ENCODE data around the gene HNRNPLL. TPM values are rescaled to one million over a fixed set of nuclear protein-coding genes. Genes with fewer than 3 reads are reported as not detected.

The HNRNPLL gene
- total and polyA plus RNA-seq, 2 of the 8 experiments (the other 6 are each of a cell fraction or from before 2014, with no cell fraction given) = 18.6 to 69.3 TPM

DNA sequence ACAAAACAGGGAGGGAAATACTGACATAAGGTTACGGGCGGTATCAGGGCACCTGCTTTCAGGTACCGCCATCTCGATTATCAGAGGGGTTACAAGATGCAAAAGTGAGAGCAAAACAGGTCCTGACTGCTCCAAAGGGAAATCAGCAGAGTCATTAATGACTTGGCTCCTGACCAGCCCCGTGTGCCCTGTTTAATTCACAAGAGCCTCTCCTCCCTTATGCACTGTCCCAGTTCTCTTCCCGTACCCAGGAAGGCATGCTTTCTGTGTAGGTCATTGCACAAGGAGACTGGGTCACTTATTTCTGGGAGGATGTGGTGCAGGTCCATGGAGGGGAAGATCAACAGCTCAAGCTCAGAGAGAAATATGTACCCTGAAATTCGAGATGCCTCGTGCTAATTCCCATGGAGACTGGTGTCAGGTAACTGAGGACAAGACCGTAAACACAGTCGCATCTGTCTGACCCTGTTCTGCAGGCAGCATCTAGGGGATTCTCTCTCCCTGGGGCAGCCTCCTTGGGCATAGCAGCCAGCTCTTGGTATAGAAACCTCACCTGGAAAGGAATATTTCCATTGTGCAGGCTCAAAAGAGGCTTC lies 79.9 kb downstream of the HNRNPLL start (continued):
- TF ChIP-seq, protein P1, sequence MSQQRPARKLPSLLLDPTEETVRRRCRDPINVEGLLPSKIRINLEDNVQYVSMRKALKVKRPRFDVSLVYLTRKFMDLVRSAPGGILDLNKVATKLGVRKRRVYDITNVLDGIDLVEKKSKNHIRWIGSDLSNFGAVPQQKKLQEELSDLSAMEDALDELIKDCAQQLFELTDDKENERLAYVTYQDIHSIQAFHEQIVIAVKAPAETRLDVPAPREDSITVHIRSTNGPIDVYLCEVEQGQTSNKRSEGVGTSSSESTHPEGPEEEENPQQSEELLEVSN (IDR thresholded peaks at IDR 0.05) = no peak
- TF ChIP-seq, protein P2, sequence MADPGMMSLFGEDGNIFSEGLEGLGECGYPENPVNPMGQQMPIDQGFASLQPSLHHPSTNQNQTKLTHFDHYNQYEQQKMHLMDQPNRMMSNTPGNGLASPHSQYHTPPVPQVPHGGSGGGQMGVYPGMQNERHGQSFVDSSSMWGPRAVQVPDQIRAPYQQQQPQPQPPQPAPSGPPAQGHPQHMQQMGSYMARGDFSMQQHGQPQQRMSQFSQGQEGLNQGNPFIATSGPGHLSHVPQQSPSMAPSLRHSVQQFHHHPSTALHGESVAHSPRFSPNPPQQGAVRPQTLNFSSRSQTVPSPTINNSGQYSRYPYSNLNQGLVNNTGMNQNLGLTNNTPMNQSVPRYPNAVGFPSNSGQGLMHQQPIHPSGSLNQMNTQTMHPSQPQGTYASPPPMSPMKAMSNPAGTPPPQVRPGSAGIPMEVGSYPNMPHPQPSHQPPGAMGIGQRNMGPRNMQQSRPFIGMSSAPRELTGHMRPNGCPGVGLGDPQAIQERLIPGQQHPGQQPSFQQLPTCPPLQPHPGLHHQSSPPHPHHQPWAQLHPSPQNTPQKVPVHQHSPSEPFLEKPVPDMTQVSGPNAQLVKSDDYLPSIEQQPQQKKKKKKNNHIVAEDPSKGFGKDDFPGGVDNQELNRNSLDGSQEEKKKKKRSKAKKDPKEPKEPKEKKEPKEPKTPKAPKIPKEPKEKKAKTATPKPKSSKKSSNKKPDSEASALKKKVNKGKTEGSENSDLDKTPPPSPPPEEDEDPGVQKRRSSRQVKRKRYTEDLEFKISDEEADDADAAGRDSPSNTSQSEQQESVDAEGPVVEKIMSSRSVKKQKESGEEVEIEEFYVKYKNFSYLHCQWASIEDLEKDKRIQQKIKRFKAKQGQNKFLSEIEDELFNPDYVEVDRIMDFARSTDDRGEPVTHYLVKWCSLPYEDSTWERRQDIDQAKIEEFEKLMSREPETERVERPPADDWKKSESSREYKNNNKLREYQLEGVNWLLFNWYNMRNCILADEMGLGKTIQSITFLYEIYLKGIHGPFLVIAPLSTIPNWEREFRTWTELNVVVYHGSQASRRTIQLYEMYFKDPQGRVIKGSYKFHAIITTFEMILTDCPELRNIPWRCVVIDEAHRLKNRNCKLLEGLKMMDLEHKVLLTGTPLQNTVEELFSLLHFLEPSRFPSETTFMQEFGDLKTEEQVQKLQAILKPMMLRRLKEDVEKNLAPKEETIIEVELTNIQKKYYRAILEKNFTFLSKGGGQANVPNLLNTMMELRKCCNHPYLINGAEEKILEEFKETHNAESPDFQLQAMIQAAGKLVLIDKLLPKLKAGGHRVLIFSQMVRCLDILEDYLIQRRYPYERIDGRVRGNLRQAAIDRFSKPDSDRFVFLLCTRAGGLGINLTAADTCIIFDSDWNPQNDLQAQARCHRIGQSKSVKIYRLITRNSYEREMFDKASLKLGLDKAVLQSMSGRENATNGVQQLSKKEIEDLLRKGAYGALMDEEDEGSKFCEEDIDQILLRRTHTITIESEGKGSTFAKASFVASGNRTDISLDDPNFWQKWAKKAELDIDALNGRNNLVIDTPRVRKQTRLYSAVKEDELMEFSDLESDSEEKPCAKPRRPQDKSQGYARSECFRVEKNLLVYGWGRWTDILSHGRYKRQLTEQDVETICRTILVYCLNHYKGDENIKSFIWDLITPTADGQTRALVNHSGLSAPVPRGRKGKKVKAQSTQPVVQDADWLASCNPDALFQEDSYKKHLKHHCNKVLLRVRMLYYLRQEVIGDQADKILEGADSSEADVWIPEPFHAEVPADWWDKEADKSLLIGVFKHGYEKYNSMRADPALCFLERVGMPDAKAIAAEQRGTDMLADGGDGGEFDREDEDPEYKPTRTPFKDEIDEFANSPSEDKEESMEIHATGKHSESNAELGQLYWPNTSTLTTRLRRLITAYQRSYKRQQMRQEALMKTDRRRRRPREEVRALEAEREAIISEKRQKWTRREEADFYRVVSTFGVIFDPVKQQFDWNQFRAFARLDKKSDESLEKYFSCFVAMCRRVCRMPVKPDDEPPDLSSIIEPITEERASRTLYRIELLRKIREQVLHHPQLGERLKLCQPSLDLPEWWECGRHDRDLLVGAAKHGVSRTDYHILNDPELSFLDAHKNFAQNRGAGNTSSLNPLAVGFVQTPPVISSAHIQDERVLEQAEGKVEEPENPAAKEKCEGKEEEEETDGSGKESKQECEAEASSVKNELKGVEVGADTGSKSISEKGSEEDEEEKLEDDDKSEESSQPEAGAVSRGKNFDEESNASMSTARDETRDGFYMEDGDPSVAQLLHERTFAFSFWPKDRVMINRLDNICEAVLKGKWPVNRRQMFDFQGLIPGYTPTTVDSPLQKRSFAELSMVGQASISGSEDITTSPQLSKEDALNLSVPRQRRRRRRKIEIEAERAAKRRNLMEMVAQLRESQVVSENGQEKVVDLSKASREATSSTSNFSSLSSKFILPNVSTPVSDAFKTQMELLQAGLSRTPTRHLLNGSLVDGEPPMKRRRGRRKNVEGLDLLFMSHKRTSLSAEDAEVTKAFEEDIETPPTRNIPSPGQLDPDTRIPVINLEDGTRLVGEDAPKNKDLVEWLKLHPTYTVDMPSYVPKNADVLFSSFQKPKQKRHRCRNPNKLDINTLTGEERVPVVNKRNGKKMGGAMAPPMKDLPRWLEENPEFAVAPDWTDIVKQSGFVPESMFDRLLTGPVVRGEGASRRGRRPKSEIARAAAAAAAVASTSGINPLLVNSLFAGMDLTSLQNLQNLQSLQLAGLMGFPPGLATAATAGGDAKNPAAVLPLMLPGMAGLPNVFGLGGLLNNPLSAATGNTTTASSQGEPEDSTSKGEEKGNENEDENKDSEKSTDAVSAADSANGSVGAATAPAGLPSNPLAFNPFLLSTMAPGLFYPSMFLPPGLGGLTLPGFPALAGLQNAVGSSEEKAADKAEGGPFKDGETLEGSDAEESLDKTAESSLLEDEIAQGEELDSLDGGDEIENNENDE (IDR thresholded peaks at IDR 0.05; ENCODE audit: insufficient replicate concordance, low read length) = no peak
- TF ChIP-seq EP300 (IDR thresholded peaks at IDR 0.05; ENCODE audit: borderline replicate concordance in 1 of 2, low read depth in 2 of 2, low read length in 2 of 2) (no peak), POLR2A (IDR thresholded peaks at IDR 0.05; ENCODE audit: control extremely low read depth in 1 of 2, low read depth in 2 of 2, low read length in 2 of 2) (no peak), SIN3A (conservative IDR thresholded peaks at IDR 0.05 in 1 of 2, IDR thresholded peaks at IDR 0.05 in 1 of 2; ENCODE audit: low read depth in 1 of 2, low read length in 2 of 2) (no peak), BACH1 (IDR thresholded peaks at IDR 0.05; ENCODE audit: low read length) (0 out of 2 replicates have a peak, but pooled peaks have one; percentile 47)

Measured in H1 (cell line).